HG03025 (cell line): ENCODE results near the gene LEPR.
"Not testable (repeated sequence)": the region's sequence is repeated elsewhere in the genome, so short reads cannot be mapped to it uniquely, and the experiment has no call there.

Experiments
- ATAC-seq: cut with Tn5 transposase; IDR thresholded peaks from one replicate; pipeline ENCODE4 v1.9.1; 2021; ENCODE audit warnings: mild to moderate bottlenecking, moderate library complexity; ENCODE audit not compliant: unreplicated experiment, low FRiP score

Gene LEPR

GRCh38 chr1:65435987-65436386 is 15.5 kb downstream of the LEPR start:
- ATAC-seq = no peak

DNA sequence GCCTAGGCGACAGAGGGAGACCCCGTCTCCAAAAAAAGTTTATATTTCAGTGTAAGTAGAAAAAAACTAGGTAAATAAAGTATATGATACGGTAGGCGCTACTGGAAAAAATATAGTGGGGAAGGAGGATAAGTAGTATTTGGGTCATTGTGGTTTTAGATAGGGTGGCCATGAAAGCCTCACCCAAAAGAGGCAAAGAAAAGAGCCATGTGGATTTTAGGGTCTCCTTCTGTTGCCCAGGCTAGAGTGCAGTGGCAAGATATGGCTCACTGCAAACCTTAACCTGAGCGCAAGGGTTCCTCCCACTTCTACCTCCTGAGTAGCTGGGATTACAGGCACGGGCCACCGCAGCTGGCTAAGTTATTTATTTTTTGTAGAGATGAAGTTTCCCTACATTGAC is 17.1 kb downstream of the LEPR start:
- no peak for ATAC-seq

DNA sequence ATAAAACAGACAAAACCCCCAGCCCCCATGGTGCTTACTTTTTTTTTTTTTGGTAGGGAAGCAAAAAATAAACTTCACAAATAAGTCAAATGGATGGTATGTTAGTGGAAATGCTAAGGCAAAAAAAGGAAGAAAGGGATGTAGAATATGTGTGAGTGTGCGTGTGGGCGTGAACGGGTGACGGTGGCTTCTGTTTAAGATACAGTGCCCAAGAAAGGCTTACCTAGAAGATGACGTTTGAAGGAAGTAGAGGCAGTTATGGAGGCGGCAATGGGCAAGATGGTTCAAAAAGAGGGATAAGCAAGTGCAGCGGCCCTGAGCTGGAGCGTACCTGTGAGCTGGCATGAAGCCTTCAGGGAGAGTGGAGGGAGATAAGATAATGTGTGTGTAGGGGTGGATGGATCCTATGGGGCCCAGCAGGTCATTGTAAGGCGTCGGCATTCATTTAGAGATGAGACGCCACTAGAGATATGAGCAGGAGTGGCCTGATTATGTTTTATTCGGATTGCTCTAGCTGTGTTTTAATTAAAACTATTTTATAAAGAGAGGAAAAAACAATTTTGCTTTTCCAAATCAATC is 19.9 kb downstream of the LEPR start:
- no peak for ATAC-seq

DNA sequence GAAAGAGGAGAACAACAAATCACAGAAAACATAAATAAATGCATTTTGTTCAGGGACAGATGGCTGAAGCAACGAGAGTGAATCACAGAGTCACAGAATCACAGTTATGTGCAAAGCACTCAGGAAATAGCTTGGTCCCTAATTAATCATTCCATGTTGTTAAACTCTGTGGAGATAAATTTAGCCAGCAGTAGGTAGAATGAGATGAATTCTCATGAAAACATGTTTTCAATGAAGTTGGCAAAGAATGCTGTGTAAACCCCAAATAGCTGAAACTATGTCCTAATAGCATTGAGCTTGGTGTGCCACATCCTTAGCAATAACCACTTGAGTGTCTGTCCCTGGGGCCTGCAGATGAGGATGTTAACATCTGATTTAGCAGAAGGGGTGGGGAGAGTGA is 20.4 kb downstream of the LEPR start:
- ATAC-seq = no peak

DNA sequence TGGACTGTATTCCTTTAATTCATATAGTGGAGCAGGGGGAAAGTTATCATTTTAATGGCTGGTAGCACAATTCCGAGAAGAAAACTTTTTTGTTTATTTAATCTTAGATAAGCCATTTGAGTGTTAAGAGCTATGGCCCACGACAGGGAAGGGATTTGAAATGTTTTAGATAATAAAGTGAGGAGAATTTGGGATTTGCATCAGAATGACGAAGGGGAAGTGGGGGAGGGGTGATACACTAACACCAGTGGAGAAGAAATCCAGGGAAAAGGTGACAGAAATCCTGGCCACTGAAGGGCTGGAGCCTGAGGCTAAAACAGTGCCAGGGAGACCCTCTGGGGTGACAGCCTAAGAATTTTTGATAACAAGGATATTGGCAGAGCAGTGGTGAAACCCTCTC is 21.0 kb downstream of the LEPR start:
- ATAC-seq = no peak

- no peak for ATAC-seq
Observed at GRCh38 chr1:65442442-65442841, 22.0 kb downstream of the LEPR start.

- ATAC-seq = no peak
Observed at GRCh38 chr1:65443647-65444046, 23.2 kb downstream of the LEPR start.

GRCh38 chr1:65444128-65444640 is 23.7 kb downstream of the LEPR start:
- ATAC-seq = no peak

DNA sequence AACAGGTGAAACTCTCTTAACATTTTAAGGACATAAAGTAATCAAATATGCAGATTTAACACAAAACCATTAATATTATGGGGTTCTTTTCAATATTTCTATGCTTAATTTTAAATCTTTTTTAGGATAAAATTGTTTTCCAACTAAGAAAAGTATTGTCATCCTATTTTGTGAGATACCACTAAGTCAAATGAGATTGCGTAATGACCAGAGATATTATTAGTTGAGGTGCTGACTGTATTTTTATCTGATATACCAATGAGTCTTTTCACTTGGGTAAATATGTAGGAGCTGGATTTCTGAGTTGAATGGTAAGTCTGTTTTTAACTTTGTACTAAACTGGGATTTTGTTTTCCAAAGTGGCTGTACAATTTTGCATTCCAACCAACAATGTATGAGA is 25.4 kb downstream of the LEPR start:
- ATAC-seq = no peak

DNA sequence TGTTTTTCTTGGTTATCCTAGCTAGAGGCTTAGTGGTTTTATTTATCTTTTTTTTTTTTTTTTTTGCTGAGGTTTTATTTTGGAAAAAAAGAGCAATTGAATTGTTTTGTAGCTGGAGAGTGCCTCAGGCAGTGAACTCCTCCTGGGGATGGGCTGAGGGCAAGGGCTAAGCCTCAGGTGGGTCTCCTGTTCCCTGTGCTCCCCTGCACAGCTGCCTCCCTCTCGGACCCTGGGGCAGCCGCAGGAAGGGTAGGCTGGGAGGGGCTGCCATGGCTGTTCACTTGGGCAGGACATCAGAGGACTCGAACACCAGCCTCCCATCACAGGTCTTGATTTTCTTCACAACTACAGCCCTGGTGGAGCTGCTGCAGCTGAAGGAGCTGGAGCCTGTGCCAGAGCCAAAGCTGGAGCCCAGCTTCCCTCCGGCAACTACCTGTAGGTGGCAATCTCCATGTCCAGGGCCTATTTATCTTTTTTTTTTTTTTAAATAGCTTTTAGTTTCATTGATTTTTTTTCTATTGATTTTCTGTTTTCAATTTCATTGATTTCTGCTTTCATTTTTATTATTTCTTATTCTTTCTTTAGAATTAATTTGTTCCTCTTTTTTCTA is 28.9 kb downstream of the LEPR start:
- ATAC-seq = no peak

DNA sequence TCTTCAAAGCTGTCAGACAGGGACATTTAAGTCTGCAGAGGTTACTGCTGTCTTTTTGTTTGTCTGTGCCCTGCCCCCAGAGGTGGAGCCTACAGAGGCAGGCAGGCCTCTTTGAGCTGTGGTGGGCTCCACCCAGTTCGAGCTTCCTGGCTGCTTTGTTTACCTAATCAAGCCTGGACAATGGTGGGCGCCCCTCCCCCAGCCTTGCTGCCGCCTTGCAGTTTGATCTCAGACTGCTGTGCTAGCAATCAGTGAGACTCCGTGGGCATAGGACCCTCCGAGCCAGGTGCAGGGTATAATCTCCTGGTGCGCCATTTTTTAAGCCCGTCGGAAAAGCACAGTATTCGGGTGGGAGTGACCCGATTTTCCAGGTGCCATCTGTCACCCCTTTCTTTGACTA is 35.2 kb downstream of the LEPR start:
- not testable (repeated sequence) for ATAC-seq

DNA sequence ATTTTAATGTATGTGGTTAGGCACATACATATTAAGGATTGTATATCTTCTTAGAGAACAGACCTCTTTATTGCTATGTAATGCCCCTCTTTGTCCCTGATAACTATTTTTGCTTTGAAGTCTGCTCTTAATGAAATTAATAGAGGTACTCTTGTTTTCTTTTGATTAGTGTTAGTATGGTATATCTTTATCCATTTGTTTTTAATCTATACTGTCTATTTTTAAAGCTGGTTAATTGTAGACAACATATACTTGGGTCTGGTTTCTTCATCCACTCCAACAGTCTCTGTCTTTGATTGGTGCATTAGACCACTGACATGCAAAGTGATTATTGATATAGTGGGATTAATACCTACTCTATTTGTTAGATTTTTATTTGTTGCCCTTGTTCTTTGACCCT is 36.0 kb downstream of the LEPR start:
- no peak for ATAC-seq

DNA sequence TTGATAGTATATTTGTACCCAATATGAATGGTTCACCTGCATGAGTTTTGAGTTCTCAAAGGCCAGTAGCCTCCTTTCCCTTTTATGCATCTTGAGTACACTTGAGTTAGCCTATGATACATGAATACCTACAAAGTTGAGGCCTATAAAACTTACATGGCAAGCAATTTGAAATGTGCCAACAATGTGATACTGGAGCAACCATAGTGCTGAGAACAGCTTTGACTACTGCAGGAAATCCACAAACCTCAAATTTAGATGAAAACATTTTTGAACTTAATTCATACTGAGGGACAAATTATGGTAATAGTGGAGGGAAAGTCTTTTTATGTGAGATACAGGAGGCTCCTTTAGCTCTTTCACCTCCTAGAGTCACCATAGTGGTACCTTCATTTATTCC is 37.4 kb downstream of the LEPR start:
- ATAC-seq = no peak

- ATAC-seq = no peak
Observed at GRCh38 chr1:65458730-65459396, 38.4 kb downstream of the LEPR start.

DNA sequence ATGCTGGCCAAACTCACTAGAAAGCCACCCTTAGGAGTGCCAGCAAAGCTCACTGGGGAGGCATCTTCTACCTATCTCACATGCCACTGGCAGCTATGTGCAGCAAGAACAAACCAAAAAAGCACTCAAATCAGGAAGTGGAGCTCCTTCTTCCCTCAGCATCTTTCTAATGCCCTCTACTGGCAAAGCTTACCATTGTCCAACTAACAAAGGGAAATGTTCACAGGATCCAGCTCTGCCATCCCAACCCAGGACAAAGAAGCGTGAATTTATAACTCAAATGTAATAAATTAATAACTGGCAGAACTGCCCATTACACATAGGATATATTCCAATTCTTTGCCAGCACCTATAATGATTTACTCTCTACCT is 38.9 kb downstream of the LEPR start:
- peak; percentile 75 for ATAC-seq

GRCh38 chr1:65465837-65466236 is 45.4 kb downstream of the LEPR start:
- not testable (repeated sequence) for ATAC-seq

DNA sequence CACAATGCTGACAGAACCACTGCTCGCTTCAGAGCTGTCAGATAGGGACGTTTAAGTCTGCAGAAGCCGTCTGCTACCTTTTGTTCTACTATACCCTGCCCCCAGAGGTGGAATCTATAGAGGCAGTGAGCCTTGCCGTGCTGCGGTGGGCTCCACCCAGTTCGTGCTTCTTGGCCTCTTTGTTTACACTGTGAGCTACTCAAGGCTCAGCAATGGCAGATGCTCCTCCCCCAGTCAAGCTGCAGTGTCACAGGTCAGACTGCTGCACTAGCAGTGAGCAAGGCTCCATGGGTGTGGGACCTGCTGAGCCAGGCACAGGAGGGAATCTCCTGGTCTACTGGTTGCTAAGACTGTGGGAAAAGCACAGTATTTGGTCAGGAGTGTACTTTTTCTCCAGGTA is 47.1 kb downstream of the LEPR start:
- no peak for ATAC-seq

GRCh38 chr1:65469126-65469888 is 48.8 kb downstream of the LEPR start:
- ATAC-seq = no peak

DNA sequence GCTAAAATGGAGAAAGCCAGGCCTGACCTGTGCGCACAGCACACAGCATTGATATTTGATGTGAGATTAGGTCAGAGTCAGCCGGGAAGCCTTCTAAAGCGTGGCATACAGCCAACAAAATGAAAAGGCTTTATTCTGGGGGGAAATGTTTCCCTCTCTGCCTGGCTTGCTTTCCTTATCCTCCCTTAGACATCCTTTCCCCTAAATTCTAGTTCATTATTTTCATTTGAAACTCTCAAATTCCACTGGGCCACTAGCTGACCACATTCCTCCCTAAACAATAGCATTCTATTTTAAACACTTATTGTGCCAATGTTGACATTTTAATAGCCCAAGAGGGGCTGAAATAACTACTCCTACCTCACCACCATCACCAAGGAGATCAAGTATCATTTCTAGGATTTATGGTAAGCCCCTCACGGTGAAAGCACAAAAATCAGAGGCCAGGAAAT is 49.4 kb downstream of the LEPR start:
- ATAC-seq = no peak
